Activated naive CD4-positive, alpha-beta T cell treated with anti-CD3 and anti-CD28 coated beads for 36 hours (primary cell): ENCODE results near the gene KCNF1. TPM values are rescaled to one million over a fixed set of nuclear protein-coding genes. Genes with fewer than 3 reads are reported as not detected.

Source experiments
- CTCF ChIA-PET: fragments of 350-600 bp; sonication (Branson Sonifier 250); formaldehyde crosslinking; loops from one replicate; lab custom pipeline; 2021; ENCODE audit warnings: antibody characterized with exemption; lab: Charles Lee
- DNase-seq: peaks from one replicate; pipeline ENCODE4 v3.0.0-alpha.2; 2020
- H3K27ac Mint-ChIP-seq: one replicate; pipeline ENCODE4 v1.8.0; 2021; ENCODE audit warnings: mild to moderate bottlenecking, mixed read lengths
- H3K27me3 Mint-ChIP-seq: one replicate; pipeline ENCODE4 v1.8.0; 2021; ENCODE audit warnings: low read depth, mixed read lengths
- H3K36me3 Mint-ChIP-seq: one replicate; pipeline ENCODE4 v1.8.0; 2021; ENCODE audit warnings: low read depth, mixed read lengths
- H3K4me1 Mint-ChIP-seq: one replicate; pipeline ENCODE4 v1.8.0; 2021; ENCODE audit warnings: low read depth, mixed read lengths
- H3K4me3 Mint-ChIP-seq: one replicate; pipeline ENCODE4 v1.8.0; 2021; ENCODE audit warnings: mild to moderate bottlenecking, moderate library complexity, mixed read lengths
- H3K9me3 Mint-ChIP-seq: one replicate; pipeline ENCODE4 v1.8.0; 2021; ENCODE audit warnings: mixed read lengths
- intact Hi-C: fragments of 100-400 bp; cut with micrococcal nuclease; formaldehyde crosslinking; loops from one replicate; pipeline ENCODE4 v1.15.1; 2023
- total RNA-seq, 2 experiments: library from RNA; stranded (reverse); gene quantifications; one replicate each; pipeline ENCODE4 v1.2.3, GENCODE V29; 2021

The KCNF1 gene
- total RNA-seq, 2 experiments from 2014 or later = not detected

DNA sequence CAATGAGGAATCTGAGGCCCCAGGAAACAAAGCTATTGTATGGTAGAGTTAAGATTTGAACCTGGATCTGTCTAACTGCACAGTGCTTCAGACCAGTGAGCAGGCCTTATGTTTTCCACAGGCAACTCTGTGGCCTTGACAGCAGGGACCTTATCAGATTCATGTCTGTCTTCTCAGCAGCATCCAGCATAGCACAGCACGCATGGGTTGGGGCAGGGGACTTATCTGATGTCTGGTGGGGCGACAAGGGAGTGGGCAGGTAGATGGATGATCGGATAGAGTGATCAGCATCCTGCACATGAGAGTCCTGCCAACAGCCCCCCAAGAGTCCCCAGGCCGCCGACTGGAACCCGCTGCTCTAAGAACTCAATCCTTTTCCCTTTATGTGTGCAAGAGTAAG lies 28.7 kb upstream of the KCNF1 start:
- Mint-ChIP-seq H3K36me3 (no peaks in the 10 kb centered on the region), H3K4me1 (no peaks in the 10 kb centered on the region), H3K4me3 (no peak overlapping the region), H3K9me3 (no peaks in the 10 kb centered on the region), H3K27ac (no peak overlapping the region), H3K27me3 (peaks cover 2% of the 10 kb centered on the region)
- DNase-seq = no peak
- CTCF ChIA-PET = interaction anchor here (0.6 kb wide), 1 partner anchor 21 kb away, joined by 9 read pairs; no protein-coding TSS in a partner anchor
- intact Hi-C loops = no loop called here

DNA sequence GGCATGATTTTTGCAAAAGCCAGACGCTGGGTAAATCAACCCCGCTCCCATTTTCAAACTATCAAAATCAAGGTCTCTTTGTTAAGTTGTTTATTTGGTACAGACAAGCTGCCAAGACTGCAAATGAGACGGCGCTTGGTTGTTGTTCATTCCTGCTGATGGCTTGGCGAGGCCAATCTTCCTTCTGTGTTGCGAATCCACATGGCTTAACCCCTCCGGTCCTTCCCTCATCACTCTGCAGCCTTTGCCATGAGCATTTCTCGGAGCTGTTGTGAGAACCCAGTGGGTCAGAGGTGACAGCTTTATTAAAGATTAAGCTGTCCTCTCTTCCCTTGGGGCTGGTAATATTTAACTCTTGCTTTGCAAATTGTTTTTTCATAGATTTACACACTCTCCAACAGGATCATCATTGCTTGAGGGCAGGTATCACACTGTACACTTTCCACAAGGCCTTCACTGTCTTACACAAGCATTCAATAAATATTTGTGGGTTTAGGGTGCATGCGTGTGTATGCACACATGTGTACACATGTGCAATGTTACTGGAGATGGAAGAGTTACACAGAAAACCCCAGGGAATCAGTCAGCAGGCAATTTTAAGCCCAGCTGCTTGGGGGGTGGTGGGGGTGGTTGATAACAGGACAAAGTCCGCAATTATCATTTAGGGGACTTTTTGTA lies 27.8 kb upstream of the KCNF1 start:
- DNase-seq = no peak
- Mint-ChIP-seq H3K4me1 (no peaks in the 10 kb centered on the region), H3K36me3 (no peaks in the 10 kb centered on the region), H3K9me3 (no peaks in the 10 kb centered on the region), H3K27me3 (no peaks in the 10 kb centered on the region), H3K27ac (no peak overlapping the region), H3K4me3 (no peak overlapping the region)
- intact Hi-C loops = no loop called here
- CTCF ChIA-PET = no interaction called here

GRCh38 chr2:10884574-10884975 lies 27.2 kb upstream of the KCNF1 start:
- H3K36me3 Mint-ChIP-seq = no peaks in the 10 kb centered on the region
- no peaks in the 10 kb centered on the region for H3K9me3 Mint-ChIP-seq
- no peak overlapping the region for H3K27ac Mint-ChIP-seq
- no peak overlapping the region for H3K4me3 Mint-ChIP-seq
- DNase-seq = no peak
- intact Hi-C loops = no loop called here
- H3K27me3 Mint-ChIP-seq = no peaks in the 10 kb centered on the region
- H3K4me1 Mint-ChIP-seq = no peaks in the 10 kb centered on the region
- CTCF ChIA-PET = no interaction called here

- intact Hi-C loops = no loop called here
- no peaks in the 10 kb centered on the region for H3K9me3 Mint-ChIP-seq
- H3K4me1 Mint-ChIP-seq = no peaks in the 10 kb centered on the region
- no peak for DNase-seq
- H3K27me3 Mint-ChIP-seq = no peaks in the 10 kb centered on the region
- no peak overlapping the region for H3K4me3 Mint-ChIP-seq
- no peaks in the 10 kb centered on the region for H3K36me3 Mint-ChIP-seq
- CTCF ChIA-PET = no interaction called here
- H3K27ac Mint-ChIP-seq = no peak overlapping the region
These were observed 26.5 kb upstream of the KCNF1 start for GRCh38 chr2:10885094-10885860.

DNA sequence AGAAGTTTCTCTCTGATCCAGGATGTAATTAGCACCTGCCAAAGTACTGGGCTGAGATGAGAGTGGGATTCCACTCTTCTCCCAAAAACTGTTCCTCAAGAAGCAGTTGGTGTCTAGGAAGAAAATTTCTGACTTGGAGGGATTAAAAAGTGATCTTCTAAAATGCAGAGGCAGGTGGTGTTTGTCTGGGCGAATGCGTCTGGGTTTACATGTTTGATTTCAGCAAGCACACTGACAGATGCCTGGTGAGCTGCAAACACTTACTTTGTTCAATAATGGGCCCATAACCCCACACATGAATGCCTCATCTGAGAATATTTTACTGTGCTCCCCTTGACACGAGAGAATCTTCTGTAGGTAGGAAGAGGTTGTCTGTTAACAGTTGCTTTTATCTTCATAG lies 24.3 kb upstream of the KCNF1 start:
- no peak overlapping the region for H3K27ac Mint-ChIP-seq
- DNase-seq = no peak
- no peaks in the 10 kb centered on the region for H3K27me3 Mint-ChIP-seq
- intact Hi-C loops = no loop called here
- H3K9me3 Mint-ChIP-seq = no peaks in the 10 kb centered on the region
- CTCF ChIA-PET = interaction anchor here (1.3 kb wide), 1 partner anchor 26 kb away, joined by 4 read pairs; no protein-coding TSS in a partner anchor
- no peaks in the 10 kb centered on the region for H3K36me3 Mint-ChIP-seq
- no peak overlapping the region for H3K4me3 Mint-ChIP-seq
- no peaks in the 10 kb centered on the region for H3K4me1 Mint-ChIP-seq

DNA sequence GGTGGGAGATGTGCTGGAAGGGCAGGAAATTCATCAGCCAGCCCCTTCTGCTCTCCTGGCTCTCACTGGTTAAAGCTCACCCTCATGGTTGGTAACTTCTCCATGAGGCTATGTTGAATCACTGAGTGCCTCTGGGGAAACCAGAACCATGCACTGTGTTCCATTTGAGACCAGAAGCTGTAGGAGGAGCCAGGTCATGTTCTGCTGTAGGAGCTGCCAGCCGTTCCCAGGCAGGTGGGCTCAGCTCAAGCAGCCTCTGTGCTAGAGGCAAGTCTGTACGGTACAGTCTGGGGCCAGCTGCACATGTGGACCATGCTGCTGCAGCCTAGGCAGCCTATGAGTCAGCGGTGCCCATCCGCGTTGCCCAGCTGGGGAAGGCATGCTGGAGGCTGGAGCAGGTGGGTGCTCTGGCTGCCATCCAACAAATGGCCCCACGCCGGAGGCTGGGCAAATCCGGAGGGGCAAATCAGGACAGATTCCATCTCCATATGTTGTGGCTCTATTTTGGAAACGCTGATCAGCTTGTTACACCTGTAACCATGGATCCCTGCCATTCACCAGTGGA lies 22.0 kb upstream of the KCNF1 start:
- intact Hi-C loops = no loop called here
- no peaks in the 10 kb centered on the region for H3K4me1 Mint-ChIP-seq
- no peak for DNase-seq
- H3K4me3 Mint-ChIP-seq = no peak overlapping the region
- no peaks in the 10 kb centered on the region for H3K36me3 Mint-ChIP-seq
- H3K27ac Mint-ChIP-seq = no peak overlapping the region
- H3K27me3 Mint-ChIP-seq = peaks cover 2% of the 10 kb centered on the region
- H3K9me3 Mint-ChIP-seq = no peaks in the 10 kb centered on the region
- CTCF ChIA-PET = no interaction called here

DNA sequence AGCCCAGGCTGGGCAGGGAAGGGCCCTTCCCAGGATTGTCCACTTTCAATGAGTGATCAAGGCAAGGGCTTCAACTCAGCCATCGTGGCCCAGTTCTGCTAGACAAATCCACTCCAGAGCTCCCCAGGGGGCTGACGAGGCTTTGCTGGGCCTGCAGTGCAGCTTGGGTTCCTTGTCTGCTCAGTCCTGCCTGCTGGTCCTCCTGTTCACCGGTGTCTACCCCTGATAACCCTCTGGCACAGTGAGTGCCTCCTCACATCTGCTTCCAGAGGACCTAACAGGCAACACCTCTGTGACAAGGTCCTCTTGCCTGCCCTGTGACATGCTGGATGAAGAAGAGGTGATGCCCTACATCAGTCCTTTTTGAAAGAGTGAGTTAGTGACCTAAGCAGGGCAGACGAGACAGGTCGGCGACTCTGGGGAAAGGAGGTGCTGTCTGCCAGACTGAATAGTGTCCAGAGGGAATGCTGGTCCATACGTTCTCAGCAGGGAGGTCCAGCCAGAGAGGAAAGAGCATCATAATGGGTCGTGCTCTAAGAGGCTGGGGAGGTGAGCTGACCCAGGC lies 20.9 kb upstream of the KCNF1 start:
- H3K36me3 Mint-ChIP-seq = no peaks in the 10 kb centered on the region
- intact Hi-C loops = no loop called here
- no peaks in the 10 kb centered on the region for H3K9me3 Mint-ChIP-seq
- H3K27ac Mint-ChIP-seq = no peak overlapping the region
- DNase-seq = no peak
- CTCF ChIA-PET = no interaction called here
- no peak overlapping the region for H3K4me3 Mint-ChIP-seq
- no peaks in the 10 kb centered on the region for H3K4me1 Mint-ChIP-seq
- H3K27me3 Mint-ChIP-seq = peaks cover 2% of the 10 kb centered on the region

- Mint-ChIP-seq H3K27ac (no peak overlapping the region), H3K27me3 (peaks cover 4% of the 10 kb centered on the region), H3K36me3 (no peaks in the 10 kb centered on the region), H3K4me3 (no peak overlapping the region), H3K9me3 (no peaks in the 10 kb centered on the region), H3K4me1 (no peaks in the 10 kb centered on the region)
- CTCF ChIA-PET = no interaction called here
- no peak for DNase-seq
- intact Hi-C loops = no loop called here
These were observed 20.3 kb upstream of the KCNF1 start for GRCh38 chr2:10891390-10891789.

DNA sequence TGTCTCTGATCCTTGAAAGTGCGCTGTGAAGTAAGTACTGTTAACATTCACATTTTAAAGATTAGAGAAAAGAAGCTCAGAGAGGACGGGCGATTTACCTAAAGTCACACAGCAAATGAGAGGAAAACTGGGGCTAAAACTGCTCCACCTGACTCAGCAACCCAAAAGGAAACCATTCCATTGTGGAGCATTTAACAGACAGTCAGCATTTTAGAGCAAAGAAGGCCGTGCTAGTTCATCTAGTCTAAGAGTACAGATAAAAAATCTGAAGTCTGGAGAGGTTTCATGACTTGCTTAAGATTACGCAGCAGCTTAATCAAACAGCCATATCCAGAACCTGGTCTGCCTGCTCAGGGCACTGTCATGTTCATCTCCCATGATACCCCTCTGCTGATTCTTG lies 19.9 kb upstream of the KCNF1 start:
- no peaks in the 10 kb centered on the region for H3K9me3 Mint-ChIP-seq
- no peak for DNase-seq
- no peak overlapping the region for H3K4me3 Mint-ChIP-seq
- H3K27ac Mint-ChIP-seq = no peak overlapping the region
- H3K4me1 Mint-ChIP-seq = no peaks in the 10 kb centered on the region
- intact Hi-C loops = no loop called here
- H3K27me3 Mint-ChIP-seq = peaks cover 4% of the 10 kb centered on the region
- CTCF ChIA-PET = no interaction called here
- no peaks in the 10 kb centered on the region for H3K36me3 Mint-ChIP-seq

GRCh38 chr2:10892316-10892715 lies 19.4 kb upstream of the KCNF1 start:
- intact Hi-C loops = no loop called here
- Mint-ChIP-seq H3K27me3 (peaks cover 4% of the 10 kb centered on the region), H3K4me1 (no peaks in the 10 kb centered on the region), H3K9me3 (no peaks in the 10 kb centered on the region), H3K4me3 (no peak overlapping the region), H3K27ac (no peak overlapping the region), H3K36me3 (no peaks in the 10 kb centered on the region)
- CTCF ChIA-PET = no interaction called here
- DNase-seq = no peak

DNA sequence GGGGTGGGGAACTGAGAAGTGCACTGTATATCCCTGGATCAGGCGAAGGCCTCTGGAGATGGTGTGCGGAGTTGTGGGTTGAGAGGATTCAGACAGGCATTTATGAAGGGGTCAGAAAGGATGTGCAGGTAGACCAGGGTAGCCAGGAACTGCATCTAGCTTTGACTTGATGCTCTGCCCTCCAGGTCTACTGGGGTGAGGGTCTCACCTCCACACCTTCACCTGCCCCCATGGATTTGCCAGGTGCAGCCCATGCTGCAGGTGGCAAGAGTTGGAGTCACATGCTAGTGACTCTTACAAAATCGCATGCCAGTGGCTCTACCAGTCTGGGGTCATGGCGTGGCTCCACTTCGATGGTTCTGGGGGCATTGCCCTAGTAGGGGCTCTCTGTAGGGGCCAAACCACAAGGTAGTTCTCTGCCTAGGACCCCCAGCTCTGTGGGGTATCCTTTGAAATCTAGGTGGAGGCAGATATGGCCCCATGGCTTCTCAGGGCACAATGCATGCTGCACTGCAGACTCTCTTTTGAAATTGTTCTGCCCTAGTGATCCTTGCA lies 18.9 kb upstream of the KCNF1 start:
- Mint-ChIP-seq H3K4me3 (no peak overlapping the region), H3K4me1 (no peaks in the 10 kb centered on the region), H3K27me3 (peaks cover 4% of the 10 kb centered on the region), H3K36me3 (no peaks in the 10 kb centered on the region), H3K27ac (no peak overlapping the region), H3K9me3 (no peaks in the 10 kb centered on the region)
- DNase-seq = no peak
- CTCF ChIA-PET = no interaction called here
- intact Hi-C loops = no loop called here

DNA sequence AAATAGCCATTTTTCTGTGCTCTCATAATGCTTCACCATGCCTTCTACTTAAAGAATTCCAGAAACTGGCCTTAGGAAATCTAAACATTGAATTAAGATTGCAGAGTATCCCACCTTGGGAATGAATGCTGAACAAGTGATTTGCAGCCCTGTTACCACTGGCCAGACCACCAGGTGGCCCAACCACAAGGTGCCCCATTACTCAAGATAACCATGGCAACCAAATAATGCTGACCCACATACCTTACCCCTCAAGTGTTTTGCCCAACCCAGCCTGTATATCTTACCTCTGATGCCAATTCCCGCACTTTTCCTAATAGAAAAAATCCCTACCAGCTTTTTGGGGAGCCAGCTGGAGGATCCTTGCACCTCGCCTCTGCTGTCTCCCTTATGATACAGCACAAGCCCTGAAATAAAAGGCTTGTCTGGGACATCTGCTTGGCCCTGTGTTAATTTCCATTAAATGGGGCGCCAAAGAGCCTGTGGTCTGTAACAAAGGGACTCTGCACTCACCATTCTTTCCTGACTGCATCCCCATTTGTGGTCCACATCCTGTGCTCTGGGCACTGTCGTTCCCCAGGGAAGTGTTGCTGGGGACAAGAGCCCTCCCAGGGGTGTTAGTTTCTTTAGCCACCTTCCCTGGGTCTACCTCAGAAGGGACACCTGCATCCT lies 17.3 kb upstream of the KCNF1 start:
- Mint-ChIP-seq H3K4me3 (no peak overlapping the region), H3K36me3 (no peaks in the 10 kb centered on the region), H3K27me3 (peaks cover 6% of the 10 kb centered on the region), H3K4me1 (no peaks in the 10 kb centered on the region), H3K9me3 (no peaks in the 10 kb centered on the region), H3K27ac (no peak overlapping the region)
- CTCF ChIA-PET = interaction anchor here (1.5 kb wide), 1 partner anchor 229 kb away, joined by 3 read pairs; no protein-coding TSS in a partner anchor
- intact Hi-C loops = no loop called here
- DNase-seq = no peak
